Measurements from ENCODE around the gene MYO5B.

MYO5B gene

DNA sequence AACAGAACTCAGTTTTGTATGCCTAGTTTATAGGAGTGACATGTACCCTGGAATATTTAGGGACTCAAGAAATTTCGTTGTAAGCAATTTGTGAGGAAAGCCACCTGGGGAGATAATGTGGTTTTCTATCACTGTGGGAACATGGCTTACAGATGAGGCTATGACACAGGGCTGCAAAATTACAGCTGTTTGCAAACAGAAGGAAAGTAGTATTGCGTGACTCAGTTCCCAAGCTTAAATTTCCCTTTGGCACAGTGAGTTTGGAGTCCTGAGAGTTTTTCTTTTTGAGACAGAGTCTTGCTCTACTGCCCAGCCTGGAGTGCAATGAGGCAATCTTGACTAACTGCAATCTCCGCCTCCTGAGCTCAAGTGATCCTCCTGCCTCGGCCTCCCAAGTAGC, 149.8 kb downstream of the MYO5B start:
- no peak for DNase-seq (ENCODE audit: low read depth)
- H3K4me3 ChIP-seq (ENCODE audit: control insufficient read depth, low read depth, low read length): no peak overlapping the region
- TF ChIP-seq, protein P1, sequence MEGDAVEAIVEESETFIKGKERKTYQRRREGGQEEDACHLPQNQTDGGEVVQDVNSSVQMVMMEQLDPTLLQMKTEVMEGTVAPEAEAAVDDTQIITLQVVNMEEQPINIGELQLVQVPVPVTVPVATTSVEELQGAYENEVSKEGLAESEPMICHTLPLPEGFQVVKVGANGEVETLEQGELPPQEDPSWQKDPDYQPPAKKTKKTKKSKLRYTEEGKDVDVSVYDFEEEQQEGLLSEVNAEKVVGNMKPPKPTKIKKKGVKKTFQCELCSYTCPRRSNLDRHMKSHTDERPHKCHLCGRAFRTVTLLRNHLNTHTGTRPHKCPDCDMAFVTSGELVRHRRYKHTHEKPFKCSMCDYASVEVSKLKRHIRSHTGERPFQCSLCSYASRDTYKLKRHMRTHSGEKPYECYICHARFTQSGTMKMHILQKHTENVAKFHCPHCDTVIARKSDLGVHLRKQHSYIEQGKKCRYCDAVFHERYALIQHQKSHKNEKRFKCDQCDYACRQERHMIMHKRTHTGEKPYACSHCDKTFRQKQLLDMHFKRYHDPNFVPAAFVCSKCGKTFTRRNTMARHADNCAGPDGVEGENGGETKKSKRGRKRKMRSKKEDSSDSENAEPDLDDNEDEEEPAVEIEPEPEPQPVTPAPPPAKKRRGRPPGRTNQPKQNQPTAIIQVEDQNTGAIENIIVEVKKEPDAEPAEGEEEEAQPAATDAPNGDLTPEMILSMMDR (IDR thresholded peaks at IDR 0.05; ENCODE audit: control insufficient read depth, insufficient read depth, low read depth, low read length, missing control alignments): no peak

DNA sequence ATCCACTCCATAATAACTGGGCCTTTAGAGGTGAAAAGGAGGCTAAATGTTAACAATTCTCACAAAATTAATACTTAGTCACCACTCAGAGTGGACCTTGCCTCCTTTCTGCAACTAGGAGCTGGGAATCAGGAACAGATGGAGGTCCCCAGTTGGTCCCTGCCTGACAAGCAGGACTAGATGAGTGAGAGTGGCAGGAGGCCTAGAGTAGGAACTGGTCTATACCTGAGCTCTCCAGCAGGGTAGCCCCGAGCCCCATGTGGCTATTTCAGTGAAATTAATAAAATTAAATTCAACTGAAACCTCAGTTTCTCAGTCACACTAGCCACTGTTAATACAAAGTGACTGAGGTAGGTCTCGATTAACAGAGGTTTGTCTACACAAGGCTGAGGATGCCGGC, 150.5 kb downstream of the MYO5B start:
- DNase-seq (ENCODE audit: low read depth): no peak
- no peak overlapping the region for H3K4me3 ChIP-seq (ENCODE audit: control insufficient read depth, low read depth, low read length)
- TF ChIP-seq, protein P1 (IDR thresholded peaks at IDR 0.05; ENCODE audit: control insufficient read depth, insufficient read depth, low read depth, low read length, missing control alignments): no peak

DNA sequence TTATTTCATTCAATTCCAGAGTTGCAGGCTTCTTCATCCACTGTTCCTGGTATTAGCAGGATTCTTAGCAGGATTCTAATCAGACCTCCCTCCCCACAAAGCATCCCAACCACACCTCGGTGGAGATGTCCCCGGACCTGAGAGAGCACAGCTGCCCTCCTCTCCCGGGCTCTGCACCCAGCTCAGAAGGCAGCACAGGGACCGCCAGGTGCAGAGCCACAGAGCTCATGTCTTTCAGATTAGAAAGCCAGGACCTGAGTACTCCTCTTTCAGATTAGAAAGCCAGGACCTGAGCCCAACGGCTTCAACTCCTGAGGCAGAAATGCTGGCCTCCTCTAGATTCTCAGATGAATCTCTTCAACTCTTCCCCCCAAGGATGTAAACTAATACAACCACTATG, 152.3 kb downstream of the MYO5B start:
- H3K4me3 ChIP-seq (ENCODE audit: control insufficient read depth, low read depth, low read length): no peak overlapping the region
- TF ChIP-seq, protein P1 (IDR thresholded peaks at IDR 0.05; ENCODE audit: control insufficient read depth, insufficient read depth, low read depth, low read length, missing control alignments): no peak
- DNase-seq (ENCODE audit: low read depth): no peak

DNA sequence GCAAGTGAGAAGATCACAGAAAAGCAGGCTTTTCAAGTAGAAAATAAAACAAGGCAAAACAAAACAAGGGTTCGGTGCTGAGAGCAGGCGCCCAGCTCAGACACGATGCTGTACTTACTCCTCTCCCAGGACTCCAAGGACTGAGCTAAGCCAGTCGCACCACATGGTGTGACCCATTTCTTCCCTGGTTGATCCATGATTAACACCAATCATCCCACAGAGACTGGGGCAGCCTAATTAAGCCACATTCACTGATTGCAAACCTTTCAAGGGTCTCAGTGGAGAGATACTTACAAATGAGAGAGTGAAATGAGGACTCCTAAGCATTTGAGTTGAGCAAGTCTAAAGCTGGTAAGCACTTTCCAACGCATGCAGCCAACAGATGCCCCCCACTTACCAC, 155.2 kb downstream of the MYO5B start:
- TF ChIP-seq, protein P1 (IDR thresholded peaks at IDR 0.05; ENCODE audit: control insufficient read depth, insufficient read depth, low read depth, low read length, missing control alignments): no peak
- H3K4me3 ChIP-seq (ENCODE audit: control insufficient read depth, low read depth, low read length): no peak overlapping the region
- no peak for DNase-seq (ENCODE audit: low read depth)

- DNase-seq (ENCODE audit: low read depth): no peak
- no peak overlapping the region for H3K4me3 ChIP-seq (ENCODE audit: control insufficient read depth, low read depth, low read length)
- TF ChIP-seq, protein P1 (IDR thresholded peaks at IDR 0.05; ENCODE audit: control insufficient read depth, insufficient read depth, low read depth, low read length, missing control alignments): no peak
Measured at GRCh38 chr18:50038448-50038847, 156.5 kb downstream of the MYO5B start.

DNA sequence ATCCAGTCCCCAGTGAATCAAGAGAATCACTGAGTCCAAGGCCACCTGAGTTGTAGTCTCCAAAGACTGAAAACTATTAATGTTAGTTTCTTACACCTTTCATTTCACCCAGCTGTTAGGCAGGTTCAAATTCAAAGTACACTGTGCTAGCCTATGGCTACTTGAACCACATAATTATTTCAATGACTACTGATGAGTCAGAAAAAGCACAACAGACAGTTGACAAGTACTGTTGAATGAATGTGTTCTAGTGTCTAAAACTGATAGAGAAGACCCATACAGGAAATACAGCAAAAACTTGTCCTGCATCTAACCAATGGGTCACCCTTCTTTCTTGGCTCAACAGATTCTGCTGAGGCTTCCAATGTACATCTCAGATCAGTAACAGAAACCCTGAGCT, 160.9 kb downstream of the MYO5B start:
- H3K4me3 ChIP-seq (ENCODE audit: control insufficient read depth, low read depth, low read length): no peak overlapping the region
- DNase-seq (ENCODE audit: low read depth): no peak
- TF ChIP-seq, protein P1 (IDR thresholded peaks at IDR 0.05; ENCODE audit: control insufficient read depth, insufficient read depth, low read depth, low read length, missing control alignments): no peak

DNA sequence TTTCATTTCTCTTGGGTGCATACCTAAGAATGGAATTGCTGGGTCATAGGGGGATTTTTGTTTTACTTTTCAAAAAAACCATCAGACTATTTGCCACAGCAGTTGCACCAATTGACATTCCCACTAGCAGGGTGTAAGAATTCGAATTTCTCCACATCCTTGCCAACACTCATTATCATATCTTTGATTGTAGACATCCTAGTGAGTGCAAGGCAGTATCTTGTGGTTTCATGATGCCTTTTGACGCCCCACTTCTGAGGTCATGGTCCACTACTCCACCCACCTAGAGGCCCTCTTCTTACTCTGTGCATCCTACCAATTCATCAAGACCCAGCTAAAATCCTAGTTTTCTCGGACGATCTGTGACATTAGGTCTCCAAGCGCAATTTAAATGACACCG, 161.9 kb downstream of the MYO5B start:
- H3K4me3 ChIP-seq (ENCODE audit: control insufficient read depth, low read depth, low read length): no peak overlapping the region
- TF ChIP-seq, protein P1 (IDR thresholded peaks at IDR 0.05; ENCODE audit: control insufficient read depth, insufficient read depth, low read depth, low read length, missing control alignments): no peak
- DNase-seq (ENCODE audit: low read depth): no peak

Data from AG09309 (cell line).